HG03565 (cell line): ENCODE measurements around the gene MARK3.

ENCODE experiments used
- ATAC-seq: cut with Tn5 transposase; IDR thresholded peaks from one replicate; pipeline ENCODE4 v1.9.1; 2021; ENCODE audit warnings: mild to moderate bottlenecking, moderate library complexity; ENCODE audit not compliant: unreplicated experiment

Gene MARK3

DNA sequence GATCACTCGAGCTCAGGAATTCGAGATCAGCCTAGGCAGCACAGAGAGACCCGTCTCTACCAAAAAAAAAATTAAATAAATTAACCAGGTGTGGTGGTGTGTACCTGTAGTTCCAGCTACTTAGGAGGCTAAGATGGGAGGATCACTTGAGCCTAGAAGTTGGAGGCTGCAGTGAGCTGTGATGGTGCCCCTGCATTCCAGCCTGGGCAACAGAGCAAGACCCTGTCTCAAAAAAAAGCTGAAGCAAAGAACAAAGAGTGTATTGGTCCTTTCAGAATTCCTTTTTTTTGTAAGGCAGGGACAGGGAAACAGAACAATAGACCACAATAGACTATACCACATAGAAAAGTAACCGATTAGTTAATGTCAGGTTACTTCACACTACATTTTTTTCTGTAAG, 47.4 kb downstream of the MARK3 start:
- ATAC-seq = no peak

DNA sequence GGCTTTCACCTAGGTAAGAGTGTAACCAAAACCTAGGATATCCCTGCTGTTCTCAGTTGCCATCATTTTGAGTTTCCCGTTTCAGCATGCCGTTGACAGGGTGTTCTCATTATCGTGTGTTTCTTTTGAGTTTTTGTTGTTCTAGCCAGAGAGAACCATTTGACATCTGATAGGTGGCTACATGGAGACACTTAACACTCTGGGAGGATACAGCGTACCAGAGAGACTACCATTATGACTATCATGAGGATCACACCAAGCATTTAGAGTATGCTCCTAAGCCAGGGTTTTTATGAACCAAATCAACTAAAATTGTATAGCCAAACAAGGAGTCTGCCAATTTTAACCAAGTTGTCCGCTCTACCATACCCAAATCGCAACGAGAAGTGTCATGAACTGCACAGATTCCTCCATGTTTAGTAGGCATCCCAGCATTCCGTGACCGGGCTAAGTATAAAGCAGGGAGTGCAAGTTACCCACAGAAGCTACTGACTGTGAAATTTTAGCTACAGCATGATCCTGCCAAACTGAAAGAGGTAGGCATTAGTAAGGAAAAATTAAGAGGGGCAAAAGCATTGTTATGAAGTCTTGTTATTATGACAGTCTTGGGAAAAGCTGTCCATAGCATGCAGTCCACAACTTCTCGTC, 48.8 kb downstream of the MARK3 start:
- ATAC-seq = no peak

DNA sequence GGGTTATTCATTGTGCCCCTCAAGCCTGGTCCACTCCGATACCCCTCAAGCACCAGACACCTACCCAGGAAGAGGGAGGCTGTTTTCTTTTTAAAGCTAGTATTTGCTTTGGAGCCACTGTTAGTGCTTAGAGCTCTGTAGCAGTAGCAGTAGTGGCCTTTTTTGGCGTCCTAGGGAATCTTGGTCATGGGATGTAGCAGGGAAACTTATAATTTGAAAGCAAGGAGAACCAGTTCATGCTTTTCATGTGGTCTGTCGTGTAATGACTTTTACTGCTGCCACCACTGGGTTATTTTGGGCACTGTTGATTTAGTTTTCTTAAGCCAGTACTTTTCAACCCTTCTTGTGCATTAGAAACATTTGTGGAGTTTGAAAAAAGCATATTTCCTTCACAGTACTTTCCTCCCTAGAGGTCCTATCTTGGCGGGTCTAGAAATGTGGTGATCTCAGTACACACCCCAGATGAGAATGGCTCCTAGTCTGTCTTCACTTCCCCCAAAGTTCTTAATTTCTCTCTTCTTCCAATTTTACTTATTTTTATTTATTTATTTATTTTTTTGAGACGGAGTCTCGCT, 49.7 kb downstream of the MARK3 start:
- ATAC-seq = no peak

DNA sequence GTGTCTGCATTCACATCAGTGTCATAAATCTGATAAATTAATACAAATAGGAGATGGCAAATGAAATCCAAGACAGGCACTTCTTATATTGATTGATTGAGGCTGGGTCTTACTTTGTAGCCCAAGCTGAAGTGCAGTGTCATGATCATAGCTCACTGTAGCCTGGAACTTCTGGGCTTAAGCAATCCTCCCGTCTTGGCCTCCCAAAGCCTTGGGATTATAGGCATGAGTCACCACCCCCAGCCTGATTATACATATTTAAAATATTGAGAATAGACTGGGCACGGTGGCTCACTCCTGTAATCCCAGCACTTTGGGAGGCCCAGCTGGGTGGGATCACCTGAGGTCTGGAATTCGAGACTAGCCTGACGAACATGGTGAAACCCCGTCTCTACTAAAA, 51.3 kb downstream of the MARK3 start:
- ATAC-seq = no peak

DNA sequence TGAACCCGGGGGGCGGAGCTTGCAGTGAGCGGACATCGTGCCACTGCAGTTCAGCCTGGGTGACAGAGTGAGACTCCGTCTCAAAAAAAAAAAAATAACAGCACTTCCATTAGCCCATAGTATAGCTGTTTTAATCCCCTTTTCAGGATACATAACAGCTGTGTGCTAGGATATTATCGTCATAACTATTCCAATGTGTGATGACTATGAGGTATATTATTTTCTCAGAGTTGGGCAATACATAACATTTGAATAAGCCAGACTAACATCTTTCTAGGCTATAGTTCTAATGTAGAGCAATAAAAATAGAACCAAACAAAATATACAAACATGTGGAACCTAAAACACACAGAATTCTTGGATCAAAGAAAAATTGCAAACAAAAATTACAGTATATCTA, 57.1 kb downstream of the MARK3 start:
- ATAC-seq = no peak

DNA sequence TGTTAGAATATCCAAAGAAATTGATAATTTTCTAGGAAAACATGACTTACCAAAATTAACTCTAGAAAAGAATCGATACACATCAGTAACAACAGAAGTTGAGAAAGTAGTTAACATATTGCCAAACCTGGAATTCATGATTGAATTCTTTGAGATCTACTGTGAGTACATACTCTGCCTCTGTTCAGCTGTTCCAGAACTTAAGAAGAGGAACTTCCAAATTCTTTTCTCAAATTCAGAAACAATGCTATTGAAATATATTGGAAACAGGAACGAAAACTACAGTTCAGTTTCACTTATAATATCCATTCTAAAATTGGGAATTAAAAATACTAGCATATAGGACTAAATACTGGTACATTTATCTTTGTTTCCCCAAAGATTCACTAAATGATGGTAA, 57.9 kb downstream of the MARK3 start:
- ATAC-seq = no peak

DNA sequence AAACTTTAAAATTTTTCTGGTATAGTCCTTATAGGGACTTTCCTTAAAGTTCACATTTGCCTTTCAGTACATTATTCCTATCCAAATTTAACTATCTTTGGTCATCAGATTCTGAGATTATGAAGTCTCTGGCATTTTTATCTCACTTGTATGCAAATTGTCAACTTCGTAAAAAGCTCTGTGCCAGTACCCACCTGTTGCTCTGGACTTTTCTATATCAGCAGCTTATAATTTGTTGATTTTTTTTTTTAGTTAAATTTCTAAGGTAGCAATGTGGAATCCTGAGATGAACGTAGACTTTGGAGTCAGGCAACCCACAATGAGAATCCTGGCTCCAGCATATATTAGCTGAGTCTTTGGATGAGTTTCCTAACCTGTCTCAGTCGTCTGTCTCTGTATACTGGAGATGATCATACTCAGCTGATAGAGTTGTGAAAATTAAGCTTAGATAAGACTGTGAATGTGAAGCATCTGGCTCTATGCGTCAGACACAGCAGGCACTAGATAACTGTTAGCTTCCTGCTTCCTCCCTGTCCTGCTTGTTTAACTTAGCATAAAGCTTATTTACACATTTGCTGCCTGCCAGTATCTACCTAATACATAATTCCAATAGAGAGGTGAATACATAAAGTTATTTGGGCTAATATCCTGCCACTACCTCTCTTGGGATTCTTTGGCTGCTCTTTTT, 59.8 kb downstream of the MARK3 start:
- no peak for ATAC-seq

DNA sequence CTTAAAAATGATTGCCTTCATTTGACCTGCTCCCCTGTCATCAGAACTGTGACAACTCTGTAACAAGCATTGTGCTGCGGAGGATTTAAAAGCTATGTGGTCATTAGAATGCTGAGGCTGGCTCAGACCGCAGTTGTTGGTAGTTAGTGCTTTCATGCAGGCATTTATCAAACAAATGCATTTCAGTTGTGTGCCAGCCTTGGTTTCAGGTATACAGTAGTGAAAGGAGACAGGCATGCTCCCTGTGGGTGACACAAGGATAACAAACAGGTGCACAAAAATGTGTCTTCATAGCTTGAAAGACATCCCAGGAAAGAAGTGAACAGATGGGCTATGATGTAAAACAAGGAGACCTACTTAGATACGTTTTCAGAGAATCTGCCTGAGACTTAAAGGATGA, 60.6 kb downstream of the MARK3 start:
- ATAC-seq = no peak

DNA sequence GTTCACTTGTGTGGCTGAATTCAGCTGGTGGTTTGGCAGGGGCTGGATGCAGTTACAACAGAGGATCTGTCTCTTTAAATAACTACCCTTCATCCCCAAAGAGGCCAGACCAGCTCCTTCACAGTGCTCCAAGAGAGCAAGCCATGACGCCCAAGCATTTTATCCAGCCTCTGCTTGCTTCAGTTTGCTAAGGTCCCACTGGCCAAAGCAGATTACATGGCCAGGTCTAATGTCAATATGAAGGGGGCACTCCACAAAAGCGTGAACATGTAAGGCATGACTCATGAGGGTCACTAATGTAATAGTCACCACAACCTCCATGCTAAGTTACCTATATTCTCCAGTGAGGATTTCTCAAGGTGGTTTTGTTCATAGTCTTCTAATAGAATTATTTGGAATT, 62.9 kb downstream of the MARK3 start:
- no peak for ATAC-seq

DNA sequence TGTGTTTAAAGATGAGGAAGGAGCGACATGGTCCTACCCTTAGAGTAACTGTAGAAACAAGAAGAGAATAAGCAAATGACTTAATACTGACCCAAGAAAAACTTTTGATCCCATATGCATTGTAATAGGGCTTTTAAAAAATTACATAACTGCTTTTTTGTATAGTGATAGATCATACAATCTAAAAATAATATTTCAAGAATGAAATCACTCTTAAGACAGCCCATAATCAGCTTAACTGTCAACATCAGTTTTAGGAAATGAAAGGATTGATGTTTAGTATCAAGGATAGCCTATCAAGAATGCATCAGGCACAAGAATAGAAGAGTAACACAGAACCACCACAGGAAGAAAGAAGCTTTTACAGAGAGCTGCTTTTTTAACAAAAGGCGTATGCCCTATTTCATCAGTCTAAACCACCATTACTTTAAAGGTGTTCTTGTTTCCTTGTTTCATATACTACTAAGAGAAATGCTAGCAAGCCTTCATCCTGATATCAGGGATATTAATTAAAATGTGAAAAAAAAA, 64.5 kb downstream of the MARK3 start:
- ATAC-seq = no peak

DNA sequence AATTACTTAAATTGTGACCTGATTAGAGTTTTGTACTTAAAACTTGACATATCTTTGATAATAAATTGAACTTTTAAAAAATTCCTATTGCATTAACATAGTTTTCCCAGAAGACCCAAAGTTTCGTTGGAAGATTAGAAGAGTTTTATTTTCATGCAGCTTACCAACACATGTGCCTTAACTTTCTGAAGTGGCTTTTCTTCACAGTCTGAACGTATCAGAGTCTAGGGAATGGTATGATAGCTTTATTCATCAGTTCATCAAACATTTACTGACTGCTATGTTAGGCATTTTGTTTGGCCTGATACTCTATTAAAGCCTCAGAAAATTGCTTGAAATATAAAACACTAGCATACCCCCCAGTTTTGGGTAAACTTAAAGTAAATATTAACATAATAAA, 65.2 kb downstream of the MARK3 start:
- no peak for ATAC-seq

DNA sequence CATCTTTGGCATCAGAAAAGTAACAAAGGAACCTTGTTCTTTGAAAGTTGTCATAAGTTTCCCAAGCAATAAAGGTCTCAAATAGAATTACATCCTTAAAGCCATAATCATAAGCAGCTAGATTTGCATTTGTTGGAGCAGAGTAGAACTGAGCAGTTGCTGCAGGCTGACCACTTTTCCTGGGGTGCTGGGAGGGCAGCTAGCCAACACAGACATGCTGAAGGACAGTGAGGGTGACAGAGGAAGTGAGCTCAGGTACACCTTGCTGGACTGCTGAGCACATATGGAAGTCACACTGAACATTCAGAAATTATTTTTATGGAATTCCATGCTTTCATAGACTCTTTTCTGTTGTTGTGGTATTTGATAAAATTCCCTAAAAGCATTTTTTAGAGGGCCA, 66.2 kb downstream of the MARK3 start:
- ATAC-seq = no peak

DNA sequence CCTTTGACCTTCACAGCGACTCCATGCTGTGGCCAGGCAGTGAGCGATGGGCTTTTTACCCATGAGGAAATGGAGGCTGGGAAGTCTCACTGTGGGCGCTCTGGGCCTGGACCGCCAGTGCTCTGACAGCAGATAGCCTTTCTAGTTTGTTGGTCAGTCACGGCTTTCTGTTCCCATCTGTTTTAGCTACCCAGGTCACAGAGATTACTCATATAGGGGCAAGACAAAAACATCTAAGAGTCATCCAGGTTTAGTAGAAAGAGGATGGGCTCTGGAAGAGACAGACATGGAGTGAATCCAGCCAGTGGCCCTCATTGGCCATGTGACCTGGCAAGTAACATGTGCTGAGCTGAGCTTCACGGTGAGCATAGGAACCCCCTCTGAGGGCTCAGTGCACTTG, 68.6 kb downstream of the MARK3 start:
- no peak for ATAC-seq

DNA sequence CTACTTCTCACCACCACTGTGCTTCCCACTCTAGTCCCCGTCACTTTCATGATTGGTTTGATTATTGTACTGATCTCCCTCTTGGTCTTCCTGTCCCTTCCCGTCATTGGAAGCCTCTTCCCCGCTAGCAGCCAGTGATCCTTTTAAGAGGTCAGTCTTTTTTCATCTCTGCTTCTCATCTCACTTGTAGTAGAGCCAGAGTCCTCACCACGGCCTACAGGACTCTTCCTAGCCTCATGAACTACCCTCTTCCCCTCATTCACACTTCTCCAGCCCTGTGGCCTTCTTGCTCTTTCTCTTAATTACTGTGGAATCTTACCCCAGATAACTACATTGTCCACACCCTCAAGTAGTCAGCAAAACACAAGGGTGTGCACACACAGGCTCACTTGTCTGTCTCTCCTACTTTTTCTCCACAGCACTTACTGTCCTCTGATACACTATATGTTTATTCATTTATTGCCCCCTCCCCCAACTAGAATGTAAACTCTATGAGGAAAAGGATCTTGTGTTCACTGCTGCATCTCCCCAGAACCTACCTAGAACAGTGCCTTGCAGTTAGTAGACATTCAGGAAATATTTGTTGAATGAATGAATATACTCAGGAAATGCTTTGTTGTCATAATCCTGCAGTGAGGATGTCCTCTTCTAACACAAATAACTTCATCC, 71.1 kb downstream of the MARK3 start:
- ATAC-seq = no peak

DNA sequence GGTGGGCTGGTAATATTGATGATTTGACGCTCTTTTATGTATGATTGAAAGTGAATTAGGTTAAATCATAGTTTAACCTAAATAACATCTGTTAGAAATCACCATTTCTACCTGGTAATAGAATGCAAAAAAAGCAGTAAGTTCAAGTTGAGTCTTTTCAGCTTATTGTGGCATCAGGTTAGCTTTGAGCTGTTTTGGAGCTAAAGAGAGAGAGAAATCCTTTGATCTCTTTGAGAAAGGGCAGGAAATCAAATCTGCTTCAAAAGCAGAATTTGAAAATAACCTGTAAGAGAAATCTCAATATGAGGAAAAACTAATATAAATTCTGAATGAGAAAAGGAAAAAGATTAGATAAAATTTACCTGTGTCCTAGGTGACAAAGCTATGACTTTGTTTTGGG, 75.2 kb downstream of the MARK3 start:
- no peak for ATAC-seq

DNA sequence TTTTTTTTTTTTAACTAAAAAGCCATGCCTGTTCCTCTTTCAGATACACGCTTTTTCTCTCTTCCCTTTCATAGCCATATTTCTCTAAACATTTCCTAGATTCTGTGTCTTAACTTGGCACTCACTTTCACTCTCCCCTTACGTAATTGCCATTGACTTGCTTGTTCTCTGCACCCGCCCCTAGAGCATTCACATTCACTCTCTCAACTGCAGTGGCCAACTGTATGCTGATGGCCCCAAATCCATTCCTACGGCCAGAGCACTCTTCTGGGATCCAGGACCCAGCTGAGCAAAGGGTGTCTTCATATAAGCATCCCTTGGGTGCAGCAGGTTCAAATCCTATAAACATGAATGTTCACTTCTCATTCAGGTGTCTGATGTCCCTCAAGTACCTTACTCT, 77.9 kb downstream of the MARK3 start:
- no peak for ATAC-seq

DNA sequence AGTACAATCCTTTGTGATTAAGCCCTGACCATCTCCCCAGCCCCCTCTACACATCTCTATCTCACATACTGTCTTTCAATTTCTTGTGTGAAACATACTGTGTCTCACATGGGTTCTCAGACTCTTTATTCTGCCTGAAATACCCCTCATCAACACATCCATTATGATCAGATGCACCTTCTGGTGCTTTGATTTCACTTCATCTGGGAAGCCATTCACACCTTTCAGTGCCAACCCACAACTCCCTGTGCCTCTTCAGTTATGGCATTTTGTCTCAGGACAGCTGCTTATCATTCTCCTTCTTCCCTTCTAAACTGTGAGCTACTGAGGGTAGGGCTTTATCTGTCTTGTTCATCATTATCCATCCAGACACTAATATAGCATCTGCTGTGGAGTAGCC, 78.6 kb downstream of the MARK3 start:
- no peak for ATAC-seq

DNA sequence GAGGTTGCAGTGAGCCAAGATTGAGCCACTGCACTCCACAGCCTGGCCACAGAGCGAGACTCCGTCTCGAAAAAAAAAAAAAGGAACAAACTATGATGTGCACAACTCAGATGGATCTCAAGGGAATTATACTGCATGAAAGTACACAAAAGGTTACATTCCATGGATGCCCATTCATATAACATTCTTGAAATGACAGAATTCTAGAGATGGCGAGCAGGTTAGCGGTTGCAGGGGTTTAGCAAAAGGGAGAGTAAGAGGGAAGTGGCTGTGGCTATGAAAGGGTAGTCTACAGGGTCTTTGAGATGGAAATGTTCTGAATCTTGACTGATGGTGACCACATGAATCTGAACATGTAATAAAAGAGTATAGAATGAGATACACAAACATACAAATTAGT, 87.7 kb downstream of the MARK3 start:
- ATAC-seq = no peak

DNA sequence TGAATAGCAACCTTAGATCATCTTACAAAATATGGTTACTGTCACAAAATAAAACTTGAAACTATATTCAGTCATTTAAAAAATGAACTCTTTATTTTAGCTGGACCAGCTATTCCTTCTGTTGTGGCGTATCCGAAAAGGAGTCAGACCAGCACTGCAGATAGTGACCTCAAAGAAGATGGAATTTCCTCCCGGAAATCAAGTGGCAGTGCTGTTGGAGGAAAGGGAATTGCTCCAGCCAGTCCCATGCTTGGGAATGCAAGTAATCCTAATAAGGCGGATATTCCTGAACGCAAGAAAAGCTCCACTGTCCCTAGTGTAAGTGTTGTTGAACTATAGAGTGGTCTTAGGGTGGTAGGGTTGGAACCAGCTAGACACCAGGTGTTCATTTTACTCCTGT, 89.7 kb downstream of the MARK3 start:
- no peak for ATAC-seq

DNA sequence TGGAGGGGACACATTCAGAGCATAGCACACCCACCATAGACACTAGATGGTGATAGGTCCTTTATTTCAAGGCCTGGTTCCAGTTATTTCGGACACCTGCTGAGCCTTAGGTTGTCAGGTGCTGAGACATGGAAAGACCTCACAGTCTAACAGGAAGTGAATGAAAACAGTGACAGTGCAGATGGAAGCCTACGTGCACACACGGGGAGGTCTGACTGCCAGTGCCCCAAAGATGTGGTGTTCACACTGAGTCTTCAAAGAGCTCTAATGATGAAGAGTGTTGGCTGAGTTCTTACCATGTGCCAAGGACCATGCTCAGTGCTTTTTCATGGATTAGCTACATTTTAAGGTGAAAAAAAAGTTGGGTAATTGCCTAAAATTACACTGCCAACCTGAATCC, 90.8 kb downstream of the MARK3 start:
- ATAC-seq = no peak

DNA sequence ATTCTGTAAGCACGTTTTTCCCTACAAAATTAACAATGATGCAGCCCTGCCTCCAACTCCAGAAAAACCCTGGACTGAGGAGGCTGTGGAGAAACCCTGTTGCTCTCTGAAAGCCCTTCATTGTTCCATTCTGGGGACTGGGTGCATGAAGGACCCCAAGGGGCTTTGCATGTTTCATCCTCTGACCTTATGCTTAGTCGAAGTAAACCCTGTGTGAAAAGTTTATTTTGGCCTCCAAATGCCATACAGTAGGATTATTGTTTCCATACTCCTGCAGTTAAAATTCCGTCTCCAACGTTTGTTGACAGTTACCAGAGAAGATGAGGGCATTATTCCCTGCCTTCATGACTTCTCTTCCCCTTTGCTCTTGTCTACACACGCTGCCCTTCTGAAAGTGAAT, 91.4 kb downstream of the MARK3 start:
- no peak for ATAC-seq

DNA sequence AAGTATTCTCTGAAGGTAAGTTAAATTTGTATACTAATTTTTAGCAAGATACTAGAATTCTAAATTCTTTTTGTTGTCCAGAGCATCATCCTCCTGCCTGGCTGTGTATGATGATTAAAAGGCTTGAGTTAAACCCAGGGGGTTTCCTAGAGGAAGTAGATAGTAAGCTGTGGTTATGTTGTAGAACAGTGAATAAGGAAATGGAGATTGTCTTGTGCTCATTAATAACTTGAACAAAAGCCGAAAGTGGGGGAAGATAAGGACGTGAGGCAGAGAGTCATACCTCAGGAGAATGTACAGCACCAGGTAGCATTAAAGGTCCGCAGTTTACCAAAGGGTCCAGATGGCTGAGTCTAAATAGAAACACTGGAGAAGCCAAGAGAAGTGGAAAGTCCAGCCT, 95.4 kb downstream of the MARK3 start:
- ATAC-seq = no peak
